ENCODE results near the gene HECW1.

GRCh38 chr7:43385309-43385680 is 272.8 kb downstream of the HECW1 start:
- TF ChIP-seq, protein P1, sequence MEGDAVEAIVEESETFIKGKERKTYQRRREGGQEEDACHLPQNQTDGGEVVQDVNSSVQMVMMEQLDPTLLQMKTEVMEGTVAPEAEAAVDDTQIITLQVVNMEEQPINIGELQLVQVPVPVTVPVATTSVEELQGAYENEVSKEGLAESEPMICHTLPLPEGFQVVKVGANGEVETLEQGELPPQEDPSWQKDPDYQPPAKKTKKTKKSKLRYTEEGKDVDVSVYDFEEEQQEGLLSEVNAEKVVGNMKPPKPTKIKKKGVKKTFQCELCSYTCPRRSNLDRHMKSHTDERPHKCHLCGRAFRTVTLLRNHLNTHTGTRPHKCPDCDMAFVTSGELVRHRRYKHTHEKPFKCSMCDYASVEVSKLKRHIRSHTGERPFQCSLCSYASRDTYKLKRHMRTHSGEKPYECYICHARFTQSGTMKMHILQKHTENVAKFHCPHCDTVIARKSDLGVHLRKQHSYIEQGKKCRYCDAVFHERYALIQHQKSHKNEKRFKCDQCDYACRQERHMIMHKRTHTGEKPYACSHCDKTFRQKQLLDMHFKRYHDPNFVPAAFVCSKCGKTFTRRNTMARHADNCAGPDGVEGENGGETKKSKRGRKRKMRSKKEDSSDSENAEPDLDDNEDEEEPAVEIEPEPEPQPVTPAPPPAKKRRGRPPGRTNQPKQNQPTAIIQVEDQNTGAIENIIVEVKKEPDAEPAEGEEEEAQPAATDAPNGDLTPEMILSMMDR (conservative IDR thresholded peaks at IDR 0.05 in 1 of 2, IDR thresholded peaks at IDR 0.05 in 1 of 2; ENCODE audit: extremely low read depth in 1 of 2, insufficient read depth in 1 of 2, low read depth in 1 of 2, low read length in 2 of 2) = no peak
- TF ChIP-seq EZH2 (IDR thresholded peaks at IDR 0.05; ENCODE audit: borderline replicate concordance, low read length) = no peak

All from mammary epithelial cell (primary cell).